CD4-positive, alpha-beta T cell treated with Interleukin-15 for 1 hour (primary cell): ENCODE measurements around the gene TPP2.

ENCODE experiments used
- DNase-seq: peaks from one replicate; pipeline ENCODE4 v3.0.0-alpha.2; 2020

TPP2 gene

GRCh38 chr13:102658660-102659059, 61.9 kb downstream of the TPP2 start:
- no peak for DNase-seq

GRCh38 chr13:102659168-102659713, 62.5 kb downstream of the TPP2 start:
- DNase-seq: no peak

GRCh38 chr13:102667023-102667422, 70.2 kb downstream of the TPP2 start:
- no peak for DNase-seq

GRCh38 chr13:102667911-102668310, 71.1 kb downstream of the TPP2 start:
- no peak for DNase-seq

GRCh38 chr13:102670130-102670529, 73.3 kb downstream of the TPP2 start:
- no peak for DNase-seq

- no peak for DNase-seq
These were observed 78.3 kb downstream of the TPP2 start for GRCh38 chr13:102675115-102675514.

- no peak for DNase-seq
These were observed 80.3 kb downstream of the TPP2 start for GRCh38 chr13:102677122-102677521.

GRCh38 chr13:102678339-102679107, 81.7 kb downstream of the TPP2 start:
- no peak for DNase-seq

GRCh38 chr13:102679449-102680132, 82.8 kb downstream of the TPP2 start:
- DNase-seq: no peak

GRCh38 chr13:102680133-102680717, 83.4 kb downstream of the TPP2 start:
- no peak for DNase-seq

GRCh38 chr13:102680842-102681740, 84.3 kb downstream of the TPP2 start:
- no peak for DNase-seq

GRCh38 chr13:102682211-102682610, 85.4 kb downstream of the TPP2 start:
- no peak for DNase-seq

- no peak for DNase-seq
These were observed 85.9 kb downstream of the TPP2 start for GRCh38 chr13:102682727-102683126.

GRCh38 chr13:102683637-102684036, 86.9 kb downstream of the TPP2 start:
- no peak for DNase-seq

- no peak for DNase-seq
These were observed 89.2 kb downstream of the TPP2 start for GRCh38 chr13:102686024-102686423.

- no peak for DNase-seq
These were observed 90.7 kb downstream of the TPP2 start for GRCh38 chr13:102687520-102687919.

- DNase-seq: no peak
These were observed 91.7 kb downstream of the TPP2 start for GRCh38 chr13:102688306-102688973.

GRCh38 chr13:102690883-102691282, 94.1 kb downstream of the TPP2 start:
- DNase-seq: no peak

- no peak for DNase-seq
These were observed 95.7 kb downstream of the TPP2 start for GRCh38 chr13:102692491-102692826.

GRCh38 chr13:102693250-102693649, 96.5 kb downstream of the TPP2 start:
- no peak for DNase-seq

GRCh38 chr13:102693776-102694175, 97.0 kb downstream of the TPP2 start:
- DNase-seq: no peak

- DNase-seq: no peak
These were observed 98.2 kb downstream of the TPP2 start, which contains the start of gene METTL21C for GRCh38 chr13:102694937-102695336. Gene METTL21C (minus strand): TSS chr13:102695044. CDS start chr13:102694498, 546 bp downstream.
